ENCODE results near the gene DCP1B.

The DCP1B gene

DNA sequence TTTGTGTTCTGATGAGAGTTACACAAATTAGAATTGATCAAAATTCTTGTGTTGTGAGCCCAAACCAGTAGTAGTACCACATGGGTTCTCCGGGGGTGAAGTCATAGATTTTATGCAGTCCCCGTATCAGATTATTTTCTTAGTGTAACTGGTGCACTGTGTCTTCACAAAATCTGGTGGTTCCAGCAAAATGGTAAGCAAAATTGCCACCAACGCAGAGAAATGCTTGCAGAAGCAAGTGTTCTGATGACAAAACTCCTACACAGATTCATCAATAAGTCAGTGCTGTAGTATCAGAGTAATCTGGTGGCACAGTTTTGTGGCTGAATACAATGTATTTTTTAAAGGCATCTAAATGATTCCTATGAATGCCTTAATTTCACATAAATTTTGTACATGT is 84.5 kb downstream of the DCP1B start:
- no peak for DNase-seq (ENCODE audit: low read depth, low spot score)

DNA sequence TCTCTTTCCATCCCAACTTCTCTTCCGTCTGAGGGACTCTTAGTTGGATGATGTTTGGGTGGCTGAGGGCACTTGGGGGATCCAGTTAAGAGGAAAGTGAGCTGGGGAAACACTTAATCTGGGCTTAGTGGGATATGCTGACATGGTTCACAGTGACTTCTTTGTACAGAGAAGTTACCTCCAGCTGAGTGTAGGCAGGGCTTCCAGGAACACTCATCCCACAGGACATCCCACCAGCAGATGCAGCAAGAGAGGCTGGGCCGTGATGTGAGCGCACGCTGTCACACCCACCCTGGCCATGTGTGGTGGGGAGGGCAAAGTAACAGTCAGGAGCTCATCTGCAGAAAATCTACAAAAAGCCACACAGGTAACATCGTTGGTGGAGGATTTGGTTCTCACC is 85.0 kb downstream of the DCP1B start:
- DNase-seq (ENCODE audit: low read depth, low spot score) = no peak

DNA sequence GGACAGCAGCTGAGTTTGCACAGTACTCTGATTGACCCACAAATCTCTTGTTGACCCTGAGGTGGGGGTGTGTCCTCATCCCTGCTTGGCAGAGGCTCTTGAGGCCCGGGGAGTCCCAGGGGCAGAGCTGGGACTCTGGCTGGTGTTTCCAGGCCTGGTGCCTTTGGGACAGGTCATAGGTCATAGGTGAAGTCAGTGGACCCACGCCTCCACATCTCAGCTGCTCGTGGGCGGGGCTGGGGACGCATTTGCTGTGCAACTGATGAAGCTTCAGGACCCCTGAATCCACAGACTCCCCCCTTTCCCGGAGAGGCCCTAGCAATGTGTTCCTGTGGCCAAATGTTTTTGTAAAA is 85.4 kb downstream of the DCP1B start:
- DNase-seq (ENCODE audit: low read depth, low spot score) = no peak

DNA sequence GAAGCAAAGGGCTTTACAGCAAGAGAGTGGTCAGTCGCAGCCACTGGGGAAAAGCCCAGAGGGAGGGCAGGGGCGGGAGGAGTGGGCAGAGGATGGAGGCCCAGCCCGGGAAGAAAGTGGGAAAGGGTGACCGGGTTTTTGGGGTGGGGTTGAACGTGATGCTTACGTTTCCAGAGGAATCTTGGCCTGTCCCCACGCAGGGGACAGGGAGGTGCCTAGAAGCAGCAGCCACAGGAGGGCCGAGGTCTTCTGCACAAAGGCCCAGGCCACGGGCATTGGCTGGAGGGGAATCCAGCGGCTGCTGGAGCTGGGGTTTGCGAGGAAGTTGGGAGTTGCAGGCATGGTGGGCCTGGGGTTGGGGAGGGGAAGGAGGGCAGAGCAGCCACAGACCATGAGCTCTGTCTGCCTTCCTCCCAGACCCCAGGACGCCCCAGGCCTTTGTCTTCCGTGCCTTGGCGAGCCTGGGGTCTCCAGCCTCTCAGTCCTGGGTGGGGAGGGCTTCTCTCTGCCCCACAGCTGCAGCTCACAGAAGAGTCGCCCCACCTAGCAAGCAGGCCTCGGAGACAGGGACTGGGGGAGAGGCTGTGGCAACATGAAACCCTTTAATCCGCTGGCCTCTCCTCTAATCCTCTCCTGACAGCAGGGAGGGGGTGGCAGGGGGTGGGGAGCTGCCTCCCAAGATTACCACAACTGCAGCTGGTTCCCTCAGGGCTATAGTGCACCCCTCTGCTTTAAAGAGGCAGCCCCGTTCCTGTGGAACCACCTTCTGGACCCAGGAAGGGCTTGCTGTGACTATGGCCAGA is 86.0 kb downstream of the DCP1B start, which contains the start of gene CACNA2D4:
CACNA2D4 (minus strand) TSS at position 572 of the 803 bp plus-strand sequence; CDS start at position 393, 179 bp downstream.
- no peak for DNase-seq (ENCODE audit: low read depth, low spot score)

DNA sequence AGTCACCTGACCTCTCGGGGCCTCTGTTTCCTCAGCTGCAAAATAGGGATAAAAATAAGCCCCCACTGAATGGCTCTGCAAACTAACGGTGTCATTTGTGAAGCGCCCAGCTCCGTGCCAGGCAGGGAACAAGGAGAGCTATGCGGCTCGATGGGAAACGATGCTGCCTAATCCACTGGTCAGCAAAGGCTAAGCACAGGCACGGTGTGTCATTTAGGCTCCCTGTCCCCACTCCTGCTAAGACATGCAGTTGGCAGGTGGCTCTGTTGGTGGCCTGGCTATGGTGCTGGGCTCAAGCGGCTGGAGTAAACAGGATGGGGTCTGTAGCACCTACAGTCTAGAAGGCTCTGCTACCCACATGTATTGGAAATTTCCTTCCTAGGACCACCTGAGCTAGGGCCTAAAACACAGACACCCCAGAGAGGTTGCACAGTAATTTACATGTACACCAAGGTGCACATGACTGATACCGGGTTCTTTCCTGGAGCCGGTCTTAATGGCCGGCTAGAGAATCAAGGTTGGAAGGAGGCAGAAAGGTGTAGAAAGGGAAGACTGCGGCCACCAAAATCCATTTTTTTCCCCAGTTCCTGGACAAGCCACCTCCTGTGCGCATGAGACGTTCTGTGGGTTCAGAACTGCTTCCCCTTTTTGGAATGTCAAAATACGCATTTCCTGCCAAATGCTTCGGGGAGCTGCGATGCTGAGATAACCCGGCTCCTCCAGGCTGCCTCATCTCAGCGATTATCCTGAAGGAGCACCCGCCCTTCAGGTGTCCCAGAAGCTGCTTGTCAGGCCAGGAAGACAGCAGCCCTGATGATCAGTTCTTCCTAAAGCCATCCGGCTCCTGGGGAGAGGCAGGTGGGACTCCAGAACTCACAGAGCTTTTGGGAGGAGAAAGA is 86.8 kb downstream of the DCP1B start:
- no peak for DNase-seq (ENCODE audit: low read depth, low spot score)

DNA sequence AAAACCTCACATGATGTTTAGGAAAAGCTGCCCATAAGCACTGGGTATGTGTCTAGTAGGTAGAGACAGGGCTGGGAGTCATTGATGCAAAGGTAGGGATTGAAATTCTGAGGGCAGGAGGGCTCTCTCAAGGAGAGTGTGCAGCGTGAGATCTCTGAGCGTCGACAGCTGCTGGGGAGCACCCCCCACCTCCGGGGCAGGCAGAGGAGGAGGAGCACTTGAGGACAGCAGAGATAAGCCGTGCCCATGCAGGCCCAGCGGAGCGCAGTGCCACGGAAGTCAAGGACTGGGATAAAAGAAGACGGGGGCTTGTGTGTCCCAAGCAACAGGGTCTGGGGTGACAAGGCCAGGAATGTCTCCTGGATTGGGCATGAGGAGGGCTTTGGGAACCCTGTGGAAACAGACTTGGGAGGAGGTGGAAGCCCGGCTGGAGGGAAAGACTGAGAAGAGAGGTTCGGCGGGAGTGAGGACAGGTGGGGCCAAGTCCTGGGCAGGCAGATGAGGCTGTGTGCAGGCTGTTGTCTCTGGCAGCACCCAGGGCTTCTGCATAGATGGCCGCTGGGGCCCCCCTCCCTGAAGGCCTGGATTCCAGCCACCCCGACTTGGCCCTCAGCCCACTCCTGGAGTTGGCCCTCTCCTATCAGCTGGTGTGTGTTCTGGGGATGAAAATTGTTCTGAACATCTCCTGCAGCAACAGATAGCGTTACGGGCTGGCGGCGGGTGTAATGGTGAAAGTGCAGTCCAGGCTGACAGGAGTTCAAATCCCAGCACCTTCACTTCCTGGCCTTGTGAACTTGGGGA is 87.7 kb downstream of the DCP1B start:
- DNase-seq (ENCODE audit: low read depth, low spot score) = no peak

DNA sequence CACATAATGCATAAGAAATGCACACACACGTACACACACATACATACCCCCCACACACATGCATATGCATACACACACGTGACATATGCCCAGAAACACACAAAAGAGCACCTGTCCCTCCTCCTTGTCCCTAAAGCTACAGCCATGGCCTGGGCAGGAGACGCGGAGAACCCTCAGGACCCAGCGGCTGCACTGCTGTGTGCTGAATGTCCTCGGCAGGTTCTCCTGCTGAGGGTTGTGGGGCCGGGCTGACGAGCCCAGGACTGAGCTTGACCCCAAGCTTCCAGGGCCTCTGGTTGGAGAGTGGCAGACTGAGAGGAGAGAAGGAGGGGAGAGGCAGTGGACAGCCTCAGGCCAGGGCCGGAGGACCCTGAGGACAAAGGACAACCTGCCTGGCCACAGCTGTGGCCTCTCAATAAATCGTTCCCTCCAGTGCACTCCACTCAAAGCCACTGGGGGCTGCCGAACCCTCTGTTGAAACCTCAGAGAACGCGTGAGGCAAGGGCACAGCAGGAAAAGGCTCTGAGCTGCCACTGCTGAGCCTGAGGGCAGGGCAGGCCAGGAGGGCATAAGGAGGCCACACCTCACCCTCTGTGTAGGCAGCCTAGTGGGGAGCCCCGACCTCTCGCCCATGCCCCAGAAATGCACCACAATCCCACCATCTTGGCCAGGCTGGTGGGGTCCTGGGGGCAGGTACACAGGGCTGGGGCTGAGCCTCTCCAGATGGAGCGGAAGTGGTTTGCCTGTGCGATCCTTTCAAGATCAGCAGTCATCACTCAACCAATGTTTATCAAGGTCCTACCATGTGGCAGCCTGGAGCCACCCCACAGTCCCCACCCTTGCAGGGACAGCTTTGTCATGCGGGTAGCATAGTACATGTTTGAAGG is 88.9 kb downstream of the DCP1B start:
- no peak for DNase-seq (ENCODE audit: low read depth, low spot score)

GRCh38 chr12:1914114-1914911 is 89.9 kb downstream of the DCP1B start:
- no peak for DNase-seq (ENCODE audit: low read depth, low spot score)

- no peak for DNase-seq (ENCODE audit: low read depth, low spot score)
These were observed 90.7 kb downstream of the DCP1B start for GRCh38 chr12:1913377-1914113.

- no peak for DNase-seq (ENCODE audit: low read depth, low spot score)
These were observed 91.5 kb downstream of the DCP1B start for GRCh38 chr12:1912580-1913376.

DNA sequence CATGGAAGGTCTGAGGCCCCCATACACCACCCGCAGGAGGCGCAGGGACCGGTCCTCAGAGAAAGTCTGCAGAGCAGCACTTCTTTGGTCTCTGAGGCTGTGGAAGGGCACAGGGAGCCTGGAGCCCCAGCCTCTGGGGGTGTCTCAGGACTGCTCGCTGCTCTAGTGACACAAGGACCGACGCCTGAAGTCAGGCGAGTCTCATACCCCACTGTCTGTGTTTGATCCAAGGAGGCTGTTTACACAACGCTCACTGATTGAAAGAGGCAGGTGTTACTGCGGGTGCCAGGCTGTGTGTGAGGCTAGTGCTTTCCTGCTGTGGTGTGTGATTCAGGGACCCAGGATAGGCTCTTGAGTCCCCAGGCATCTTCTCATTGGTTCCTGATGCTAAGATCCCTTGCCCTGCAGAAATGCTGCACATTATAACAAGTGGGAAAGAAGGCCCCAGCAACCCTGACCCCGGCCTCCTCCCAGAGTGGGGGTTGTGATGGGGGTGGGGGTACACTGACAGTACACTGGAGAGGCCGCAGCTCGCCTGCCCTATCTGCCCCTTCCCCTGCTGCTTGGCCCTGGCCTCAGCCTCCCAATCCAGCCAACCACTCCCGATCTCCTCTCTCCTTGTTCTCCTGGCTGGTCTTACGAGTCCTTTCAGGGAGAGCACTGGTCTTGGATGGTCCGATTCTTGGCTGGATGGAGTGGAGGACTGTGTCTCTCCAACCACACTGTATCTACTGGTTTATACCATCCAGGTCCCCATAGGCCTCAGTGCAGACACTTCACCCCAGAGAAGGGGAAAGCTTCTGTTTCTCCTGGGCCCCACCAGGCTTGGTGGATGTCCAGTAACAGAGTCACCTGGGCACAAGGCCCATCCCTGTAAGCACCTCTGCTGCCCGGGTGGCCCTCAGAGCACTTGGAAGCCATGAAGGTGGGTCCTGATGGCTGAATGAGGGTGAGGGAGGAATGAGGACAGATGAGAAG is 92.4 kb downstream of the DCP1B start:
- no peak for DNase-seq (ENCODE audit: low read depth, low spot score)

GRCh38 chr12:1910468-1910867 is 93.8 kb downstream of the DCP1B start:
- DNase-seq (ENCODE audit: low read depth, low spot score) = no peak

DNA sequence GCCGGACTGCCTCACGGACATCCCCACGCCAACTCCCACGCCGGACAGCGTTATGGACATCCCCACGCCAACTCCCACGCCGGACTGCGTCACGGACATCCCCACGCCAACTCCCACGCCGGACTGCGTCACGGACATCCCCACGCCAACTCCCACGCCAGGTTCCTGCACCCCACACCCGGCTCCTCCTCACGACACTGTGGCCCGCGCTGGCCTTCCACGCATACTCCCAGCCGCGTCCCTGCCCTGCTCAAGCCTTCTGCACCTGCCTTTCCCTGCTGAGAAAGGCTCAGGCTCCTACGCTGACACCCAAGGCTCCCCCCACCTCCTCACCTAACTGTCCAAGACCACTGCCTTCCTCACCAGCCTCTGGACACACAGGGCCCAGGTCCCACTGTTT is 95.5 kb downstream of the DCP1B start:
- no peak for DNase-seq (ENCODE audit: low read depth, low spot score)

- DNase-seq (ENCODE audit: low read depth, low spot score) = no peak
These were observed 96.3 kb downstream of the DCP1B start for GRCh38 chr12:1907652-1908611.

GRCh38 chr12:1906579-1906978 is 97.7 kb downstream of the DCP1B start:
- no peak for DNase-seq (ENCODE audit: low read depth, low spot score)

DNA sequence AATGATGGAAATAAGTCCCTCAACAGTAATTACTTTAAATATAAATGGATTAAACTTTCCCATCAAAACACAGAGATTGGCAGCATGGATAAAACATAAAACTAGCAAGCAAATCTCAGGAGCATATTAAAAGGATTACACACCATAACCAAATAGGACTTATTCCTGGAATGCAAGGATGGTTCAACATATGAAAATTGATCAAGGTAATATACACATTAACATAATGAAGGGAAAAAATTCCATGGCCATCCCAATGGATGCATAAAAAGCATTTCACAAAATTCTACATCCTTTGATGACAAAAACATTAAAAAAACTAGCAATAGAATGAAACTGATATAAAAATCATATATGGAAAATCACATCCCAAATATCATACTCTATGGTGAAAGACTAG is 99.4 kb downstream of the DCP1B start:
- DNase-seq (ENCODE audit: low read depth, low spot score) = no peak

All from activated CD4-positive, CD25-positive, alpha-beta regulatory T cell treated with anti-CD3 and anti-CD28 coated beads, Interleukin-2, amount 50 U/mL, for 16 hours (primary cell).